ENCODE measurements around the gene MAP3K14. TPM values are rescaled to one million over a fixed set of nuclear protein-coding genes. Genes with fewer than 3 reads are reported as not detected.

Gene MAP3K14
- total RNA-seq, 1 experiment from 2014 or later = 23.5 TPM

DNA sequence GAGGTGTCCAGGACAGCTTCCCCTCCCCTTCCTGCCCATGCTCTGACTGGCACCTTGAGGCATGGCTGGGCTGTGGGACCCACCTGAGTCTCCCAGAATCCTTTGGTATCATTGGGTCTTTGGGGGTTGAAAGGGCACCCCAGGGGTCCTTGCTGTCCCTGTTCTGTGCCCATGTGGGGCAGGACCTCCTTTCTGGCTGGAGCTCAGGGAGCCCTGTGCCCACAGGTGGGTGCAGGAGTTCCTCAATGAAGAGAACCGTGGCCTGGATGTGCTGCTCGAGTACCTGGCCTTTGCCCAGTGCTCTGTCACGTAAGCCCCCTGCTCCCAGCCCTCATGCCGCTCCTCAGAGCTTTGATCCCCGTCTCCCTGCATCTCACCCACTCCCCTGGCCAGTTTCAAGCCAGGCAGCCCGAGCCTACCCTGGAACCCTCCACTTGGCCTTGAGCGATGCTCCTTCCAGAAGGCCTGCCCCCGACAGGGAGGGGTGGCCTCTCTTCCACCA lies 83.3 kb downstream of the MAP3K14 start:
- no peak for DNase-seq (ENCODE audit: low read depth)

DNA sequence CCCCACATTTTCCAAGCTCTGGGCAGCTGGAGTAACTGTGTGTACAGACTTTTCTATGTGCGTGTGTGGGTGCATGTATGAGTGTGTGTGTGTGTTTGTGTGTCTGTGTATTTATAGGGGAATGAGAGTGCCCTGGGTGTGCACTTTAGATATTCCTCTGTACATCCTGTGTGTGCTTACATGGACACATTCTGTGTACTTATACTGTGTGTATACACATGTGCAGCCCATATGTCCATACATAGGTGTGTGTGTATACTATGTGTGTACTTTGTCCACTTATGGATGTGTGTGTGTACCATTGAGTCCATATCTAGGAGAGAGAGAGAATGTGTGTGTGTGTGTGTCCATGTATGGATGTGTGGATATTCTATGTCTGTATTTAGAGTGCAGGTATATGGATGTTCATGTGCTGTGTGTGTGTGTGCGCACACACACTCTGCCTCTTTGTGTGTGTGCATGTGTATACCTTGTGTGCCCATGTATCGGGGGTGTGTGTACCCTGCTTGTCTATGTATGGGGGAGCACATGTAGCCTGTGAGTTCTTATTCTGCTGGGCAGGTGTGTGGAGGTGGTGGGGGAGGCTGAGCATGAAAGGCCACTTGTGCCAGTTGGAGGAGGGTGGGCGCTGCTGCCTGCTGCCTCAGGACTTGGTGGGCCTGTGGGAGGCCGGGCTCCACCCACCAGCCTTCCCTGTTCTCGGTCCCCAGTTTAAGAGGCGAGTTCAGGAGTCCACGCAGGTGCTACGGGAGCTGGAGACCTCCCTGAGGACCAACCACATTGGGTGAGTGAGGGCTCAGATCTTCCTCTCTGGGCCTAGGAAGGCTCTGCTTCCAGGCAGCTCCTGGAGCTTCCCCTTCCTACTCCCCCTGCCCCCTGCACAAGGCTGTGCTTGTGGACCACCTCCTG lies 84.1 kb downstream of the MAP3K14 start:
- in situ Hi-C loops (cut with HindIII; ENCODE audit: low pct_unique_long_range_greater_than_20kb, low sequenced_read_pairs) = no loop called here
- DNase-seq (ENCODE audit: low read depth) = no peak

More for the DNA sequence above, 83.3 kb downstream of the MAP3K14 start:
- in situ Hi-C loops (cut with HindIII; ENCODE audit: low pct_unique_long_range_greater_than_20kb, low sequenced_read_pairs) = no loop called here

DNA sequence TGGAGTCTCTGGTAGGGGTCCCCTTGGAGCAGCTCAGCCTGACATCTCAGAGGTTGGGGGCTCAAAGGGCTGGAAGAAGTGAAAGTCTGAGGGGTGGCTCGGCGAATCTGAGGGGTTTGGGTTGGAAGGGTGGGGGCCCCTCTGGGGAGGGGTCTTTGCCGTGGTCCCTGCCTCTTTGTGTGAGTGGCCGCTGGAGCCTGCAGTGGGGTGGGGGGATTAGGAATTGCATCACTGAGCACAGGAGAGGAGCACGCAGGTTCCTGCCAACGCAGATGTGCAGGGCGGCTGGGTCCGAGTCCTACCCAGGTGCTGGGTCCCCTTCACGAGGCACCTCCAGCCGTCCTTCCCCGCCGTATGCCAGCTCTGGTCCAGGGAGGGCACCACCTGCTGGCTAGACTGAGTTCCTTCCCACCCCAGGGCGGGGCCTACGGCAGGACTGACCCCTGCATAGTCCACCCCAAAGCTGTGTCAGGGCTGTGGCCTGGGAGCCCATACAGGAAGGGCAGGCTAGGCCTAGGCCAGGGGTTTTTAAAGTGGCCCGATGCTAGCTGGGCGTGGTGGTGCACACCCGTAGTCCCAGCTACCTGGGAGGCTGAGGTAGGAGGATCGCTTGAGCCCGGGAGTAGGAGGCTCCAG lies 85.2 kb downstream of the MAP3K14 start:
- no peak for DNase-seq (ENCODE audit: low read depth)
- in situ Hi-C loops (cut with HindIII; ENCODE audit: low pct_unique_long_range_greater_than_20kb, low sequenced_read_pairs) = no loop called here

DNA sequence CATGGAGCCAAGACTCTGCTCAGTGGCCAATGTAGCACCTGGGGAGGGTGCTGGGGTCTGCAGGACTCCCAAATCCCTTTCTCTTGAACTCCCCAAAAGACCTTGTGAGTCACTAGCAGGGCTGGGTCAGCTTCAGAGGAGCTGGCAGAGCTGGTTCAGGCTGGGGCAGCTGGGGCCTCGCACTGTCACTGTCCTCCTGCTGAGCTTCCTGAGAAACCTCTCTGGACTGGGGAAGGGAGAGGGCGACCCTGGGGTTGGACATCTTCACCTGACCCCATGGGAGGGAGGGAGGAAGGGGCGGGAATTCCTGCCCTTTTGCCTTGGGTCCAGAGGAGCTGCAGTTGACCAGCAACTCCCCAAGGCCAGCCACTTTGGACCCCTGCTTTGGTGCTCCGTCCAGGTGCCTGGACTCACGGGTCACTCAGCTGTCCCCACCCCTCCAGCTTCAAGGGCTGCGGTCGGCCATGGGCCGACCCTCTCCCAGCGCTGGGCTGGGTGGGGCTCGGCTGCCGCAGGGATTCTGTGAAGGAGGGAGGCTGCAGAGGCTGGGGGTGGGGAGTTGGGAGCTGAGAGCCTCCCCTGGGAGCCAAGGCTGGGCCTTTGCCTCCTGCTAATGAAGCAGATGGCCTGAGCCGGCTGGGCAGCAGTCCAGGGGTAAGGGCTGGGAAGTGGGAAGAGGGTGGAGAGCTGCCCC lies 85.9 kb downstream of the MAP3K14 start:
- in situ Hi-C loops (cut with HindIII; ENCODE audit: low pct_unique_long_range_greater_than_20kb, low sequenced_read_pairs) = no loop called here

DNA sequence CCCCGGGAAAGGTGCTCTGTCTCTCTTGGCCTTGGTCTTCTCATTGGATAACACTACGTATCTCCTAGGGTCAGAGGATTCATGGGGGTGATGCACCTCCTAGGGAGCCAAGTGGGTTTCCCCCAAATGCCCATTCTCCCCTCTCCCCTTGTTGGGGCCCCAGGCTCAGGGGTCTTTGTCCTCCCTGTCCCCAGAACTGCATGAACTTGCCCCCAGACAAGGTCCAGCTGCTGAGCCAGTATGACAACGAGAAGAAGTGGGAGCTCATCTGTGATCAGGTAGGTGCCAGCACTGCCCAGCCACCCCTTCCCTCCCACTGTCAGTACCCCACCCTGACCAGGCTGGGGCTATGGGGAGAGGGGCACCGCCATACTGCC lies 86.4 kb downstream of the MAP3K14 start:
- no peak for DNase-seq (ENCODE audit: low read depth)
- in situ Hi-C loops (cut with HindIII; ENCODE audit: low pct_unique_long_range_greater_than_20kb, low sequenced_read_pairs) = no loop called here

More for the DNA sequence above, 85.9 kb downstream of the MAP3K14 start:
- DNase-seq (ENCODE audit: low read depth) = no peak

DNA sequence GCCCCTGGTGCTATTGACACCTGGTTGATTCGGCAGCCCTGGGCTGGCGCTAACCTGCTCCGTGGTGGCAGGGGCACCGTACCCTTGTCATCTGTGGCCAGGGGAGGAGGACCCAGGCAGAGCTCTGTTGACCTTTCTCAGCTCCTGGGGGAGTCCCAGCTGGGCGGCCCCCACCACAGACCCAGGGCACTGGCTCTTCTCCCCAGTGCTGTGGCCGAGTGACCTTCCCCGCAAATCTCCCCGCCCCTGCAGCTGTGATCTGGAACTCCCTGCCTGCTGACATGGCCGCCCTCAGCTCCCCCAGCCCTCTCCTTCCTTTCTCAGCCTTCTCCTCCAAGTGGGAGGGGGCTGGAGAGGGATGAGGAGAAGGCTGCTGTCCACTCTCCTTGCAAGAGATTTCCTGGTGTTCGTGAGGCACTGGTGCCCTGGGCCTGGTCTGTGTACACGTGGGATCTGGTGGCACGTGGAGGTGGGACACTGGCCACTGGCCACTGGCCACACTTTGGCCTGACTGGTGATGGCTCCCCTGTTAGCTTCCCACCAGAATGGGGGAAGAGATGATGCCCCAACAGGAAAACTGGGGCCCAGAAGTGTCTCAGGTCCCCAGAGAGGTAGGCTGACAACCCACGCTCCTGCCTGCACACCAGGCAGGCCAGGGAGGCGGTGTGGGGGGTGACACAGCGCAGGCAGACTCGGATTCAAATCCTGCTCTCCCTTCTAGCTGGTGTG lies 87.0 kb downstream of the MAP3K14 start:
- in situ Hi-C loops (cut with HindIII; ENCODE audit: low pct_unique_long_range_greater_than_20kb, low sequenced_read_pairs) = no loop called here
- no peak for DNase-seq (ENCODE audit: low read depth)

DNA sequence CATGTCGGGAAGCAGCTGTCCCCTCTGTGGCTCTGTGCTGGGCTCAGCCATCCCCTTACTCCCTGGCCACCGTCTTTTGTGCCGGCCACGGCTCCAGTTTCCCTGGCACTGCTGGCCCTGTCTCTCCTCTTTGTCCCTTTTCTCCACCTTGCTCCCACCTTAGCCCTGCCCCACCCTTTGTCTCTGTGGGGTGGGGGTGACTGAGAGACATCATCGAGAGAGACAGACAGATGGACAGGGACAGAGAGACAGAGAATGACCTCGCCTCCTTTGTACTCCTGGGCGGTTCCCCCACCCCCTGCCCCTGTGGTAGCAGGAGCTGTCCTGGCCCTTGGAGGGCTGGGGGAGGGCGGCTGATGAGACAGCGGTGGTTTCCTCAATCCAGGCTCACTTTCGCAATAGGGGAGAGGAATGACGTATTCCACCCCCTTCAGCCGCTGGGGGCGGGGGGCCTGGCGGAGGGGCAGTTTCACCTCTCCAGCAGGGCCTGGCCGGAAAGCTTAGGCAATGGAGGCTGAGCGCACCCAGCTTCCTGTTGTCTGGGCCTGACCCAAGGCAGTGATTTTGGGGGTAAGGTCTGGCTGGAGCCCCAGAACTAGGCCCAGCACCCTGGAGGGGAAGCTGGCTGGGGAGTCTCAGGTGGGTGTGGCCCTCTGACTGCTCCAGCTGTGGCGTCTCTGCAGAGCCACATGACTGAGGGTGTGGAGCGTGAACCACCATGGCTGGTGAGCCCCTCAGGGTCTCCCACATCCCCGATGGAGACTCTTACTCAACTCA lies 87.9 kb downstream of the MAP3K14 start:
- DNase-seq (ENCODE audit: low read depth) = no peak
- in situ Hi-C loops (cut with HindIII; ENCODE audit: low pct_unique_long_range_greater_than_20kb, low sequenced_read_pairs) = no loop called here

DNA sequence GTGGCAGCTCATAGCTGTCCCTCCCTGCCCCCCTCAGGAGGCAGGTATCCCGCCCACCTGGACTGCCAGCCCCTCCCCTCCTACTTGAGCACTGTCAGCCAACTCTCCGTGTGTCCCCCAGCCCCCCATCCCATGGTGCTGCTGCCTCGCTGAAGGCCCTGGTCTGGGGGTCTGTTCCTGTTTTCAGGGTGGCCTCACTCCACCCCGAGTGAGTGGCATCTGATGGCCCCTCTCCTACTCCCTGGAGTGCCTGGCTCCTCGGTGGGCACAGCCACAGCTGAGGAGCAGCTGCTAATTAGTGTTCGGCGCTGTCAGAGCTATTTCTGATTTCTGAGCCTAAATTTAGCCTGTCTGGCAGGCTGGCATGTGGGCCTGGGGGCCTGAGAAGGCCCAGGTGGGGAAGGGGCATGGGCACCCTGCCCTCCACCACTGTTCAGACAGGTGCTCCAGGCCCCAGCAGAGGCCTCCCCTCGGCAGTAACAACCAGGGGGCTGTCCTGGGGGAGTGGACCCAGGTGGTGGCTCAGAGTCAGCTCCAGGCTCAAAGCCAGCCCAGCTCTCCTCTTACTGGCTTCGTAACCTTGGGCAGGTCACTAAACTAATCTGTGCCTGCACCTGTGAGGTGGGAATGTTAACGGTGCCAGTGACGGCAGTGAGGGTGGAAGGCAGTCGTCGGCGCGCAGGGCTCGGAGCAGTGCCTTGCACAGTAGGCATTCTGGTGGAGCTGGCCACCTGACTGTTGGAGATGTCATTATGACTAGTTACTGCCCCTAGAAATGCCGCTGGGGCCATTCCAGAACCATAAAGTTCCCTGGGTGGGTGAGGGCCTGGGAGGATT lies 88.7 kb downstream of the MAP3K14 start:
- in situ Hi-C loops (cut with HindIII; ENCODE audit: low pct_unique_long_range_greater_than_20kb, low sequenced_read_pairs) = no loop called here
- no peak for DNase-seq (ENCODE audit: low read depth)

DNA sequence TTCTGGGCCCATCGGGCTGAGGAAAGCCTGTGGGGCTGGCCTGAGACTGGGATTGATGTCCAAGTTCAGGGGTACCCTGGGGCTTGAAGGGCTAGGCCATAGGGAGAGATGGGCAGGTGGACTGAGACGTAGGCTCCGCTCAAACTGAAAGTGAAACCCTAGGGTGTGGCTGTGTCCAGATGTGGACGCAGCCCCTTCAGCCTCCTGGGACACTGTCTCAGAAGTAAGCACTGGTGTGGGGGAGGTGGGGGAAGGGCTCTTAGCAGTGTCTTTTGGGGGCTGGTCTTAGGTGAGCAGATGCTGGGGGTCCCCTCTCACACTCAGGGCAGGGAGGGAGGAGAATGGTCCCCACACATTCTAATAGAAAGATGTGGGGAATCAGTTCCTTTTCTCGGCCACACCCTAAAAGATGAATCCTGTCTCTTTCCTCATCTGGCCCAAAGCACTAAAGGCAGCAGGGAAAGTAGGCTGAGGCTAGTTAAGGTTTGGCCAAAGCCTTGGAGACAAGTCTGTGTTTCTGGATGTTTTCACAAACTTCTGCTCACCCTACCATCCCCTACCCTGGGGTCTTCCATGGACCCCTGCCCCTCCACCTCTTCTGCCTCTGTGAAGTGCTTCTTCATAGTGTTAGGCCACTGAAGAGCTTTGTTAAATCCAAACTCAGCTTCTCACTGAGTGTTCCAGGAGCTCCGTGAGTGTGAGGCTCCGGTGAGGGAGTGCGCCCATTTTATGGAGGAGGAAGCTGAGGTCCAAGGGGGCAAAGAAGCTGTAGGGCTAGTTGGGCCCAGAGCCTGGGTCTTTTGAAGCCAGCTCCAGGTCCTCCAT lies 89.5 kb downstream of the MAP3K14 start:
- DNase-seq (ENCODE audit: low read depth) = no peak
- in situ Hi-C loops (cut with HindIII; ENCODE audit: low pct_unique_long_range_greater_than_20kb, low sequenced_read_pairs) = no loop called here

DNA sequence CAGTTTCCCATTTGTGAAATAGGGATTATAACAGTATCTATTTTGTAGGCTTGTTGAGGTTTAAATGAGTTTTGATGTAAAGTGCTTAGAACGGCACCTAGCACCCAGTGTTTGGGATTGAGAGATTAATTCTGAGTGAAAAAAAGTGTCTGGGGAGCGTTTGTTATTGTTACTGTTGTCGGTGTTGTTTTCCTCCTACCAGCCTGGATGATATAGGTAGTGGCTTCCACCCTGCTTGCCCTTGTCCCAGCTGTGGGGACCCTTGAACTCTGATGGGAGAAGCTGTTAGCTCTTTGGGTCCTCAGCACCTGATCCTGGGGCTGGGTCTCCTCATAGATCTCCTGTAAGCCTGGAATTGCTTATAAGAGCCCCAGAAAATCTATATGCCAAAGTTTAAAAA lies 90.2 kb downstream of the MAP3K14 start:
- DNase-seq (ENCODE audit: low read depth) = no peak
- in situ Hi-C loops (cut with HindIII; ENCODE audit: low pct_unique_long_range_greater_than_20kb, low sequenced_read_pairs) = no loop called here

DNA sequence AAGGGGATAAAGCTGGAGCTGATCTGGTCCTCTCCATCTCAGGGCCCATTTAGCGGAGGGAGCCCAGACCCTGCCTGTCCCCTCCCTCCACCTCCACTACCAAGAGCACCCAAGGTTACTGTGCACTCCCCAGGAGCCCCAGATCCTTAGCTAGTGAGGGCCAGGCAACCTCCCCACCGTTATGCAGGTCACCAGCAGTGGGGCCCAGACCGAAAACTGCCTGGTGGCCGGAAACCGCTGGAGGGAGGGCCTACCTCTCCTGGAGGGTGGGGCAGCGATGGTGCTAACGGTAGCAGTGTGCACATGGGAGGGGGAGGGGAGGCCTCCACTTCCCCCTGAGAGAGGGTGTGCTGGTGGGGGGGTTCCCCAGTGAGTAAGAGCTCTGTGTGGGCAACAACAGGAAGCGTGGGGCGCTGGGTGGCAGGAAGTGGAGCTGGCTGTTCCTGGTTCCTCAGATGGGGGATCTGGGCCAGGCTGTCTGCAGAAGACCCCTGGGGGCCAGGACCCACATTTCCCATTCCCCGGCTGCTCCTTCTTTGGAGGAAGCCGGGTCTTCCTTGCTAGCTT lies 90.8 kb downstream of the MAP3K14 start:
- no peak for DNase-seq (ENCODE audit: low read depth)
- in situ Hi-C loops (cut with HindIII; ENCODE audit: low pct_unique_long_range_greater_than_20kb, low sequenced_read_pairs) = no loop called here

DNA sequence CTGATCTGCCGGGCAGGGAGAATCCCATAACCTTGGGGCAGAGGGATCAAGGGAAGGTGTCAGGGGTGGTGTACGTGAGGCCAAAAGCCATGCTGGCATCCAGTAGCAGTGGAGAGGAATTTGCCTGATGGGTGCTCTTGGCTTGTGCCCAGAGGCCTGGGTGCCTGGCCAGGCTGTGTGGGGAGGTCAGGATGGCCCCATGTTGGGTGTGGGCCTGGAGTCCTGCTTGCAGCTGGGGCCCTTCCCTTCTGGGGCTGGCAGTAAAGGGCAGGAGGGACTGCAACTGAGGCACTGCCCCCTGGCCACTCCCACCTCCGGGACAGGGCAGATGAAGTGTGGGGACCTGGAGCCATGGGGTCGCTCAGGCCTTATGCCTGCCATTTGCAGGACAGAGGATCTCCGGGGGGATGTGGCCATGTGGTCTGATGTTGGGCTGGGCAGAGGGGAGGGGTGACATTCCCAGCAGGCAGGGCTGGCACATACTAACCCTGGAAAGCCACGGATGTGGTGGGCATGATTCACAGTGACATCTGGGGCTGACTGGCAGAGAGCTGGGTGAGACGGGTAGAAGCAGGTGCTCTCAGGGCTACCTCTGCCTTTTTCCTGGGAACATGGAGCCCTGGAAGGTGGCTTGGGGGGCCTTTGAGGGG lies 91.6 kb downstream of the MAP3K14 start:
- no peak for DNase-seq (ENCODE audit: low read depth)
- in situ Hi-C loops (cut with HindIII; ENCODE audit: low pct_unique_long_range_greater_than_20kb, low sequenced_read_pairs) = no loop called here

DNA sequence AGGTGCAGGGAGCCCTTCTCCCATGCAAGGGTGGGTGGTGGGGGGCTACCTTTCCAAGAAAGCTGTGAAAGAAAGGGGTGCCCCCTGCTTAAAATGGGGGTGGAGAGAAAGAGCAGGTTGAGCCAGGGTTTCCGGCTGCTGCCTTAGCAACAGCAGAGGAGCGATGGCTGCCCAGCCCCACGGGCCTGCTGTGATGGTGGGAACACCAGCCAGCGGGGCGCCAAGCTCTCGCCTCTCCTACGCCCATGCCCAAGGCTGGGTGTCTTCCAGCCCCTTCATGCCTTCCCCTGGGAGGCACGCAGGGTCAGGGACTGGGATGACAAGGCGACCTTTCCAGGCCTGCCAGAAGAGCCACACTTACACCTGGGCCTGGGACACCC lies 92.2 kb downstream of the MAP3K14 start:
- no peak for DNase-seq (ENCODE audit: low read depth)
- in situ Hi-C loops (cut with HindIII; ENCODE audit: low pct_unique_long_range_greater_than_20kb, low sequenced_read_pairs) = no loop called here

DNA sequence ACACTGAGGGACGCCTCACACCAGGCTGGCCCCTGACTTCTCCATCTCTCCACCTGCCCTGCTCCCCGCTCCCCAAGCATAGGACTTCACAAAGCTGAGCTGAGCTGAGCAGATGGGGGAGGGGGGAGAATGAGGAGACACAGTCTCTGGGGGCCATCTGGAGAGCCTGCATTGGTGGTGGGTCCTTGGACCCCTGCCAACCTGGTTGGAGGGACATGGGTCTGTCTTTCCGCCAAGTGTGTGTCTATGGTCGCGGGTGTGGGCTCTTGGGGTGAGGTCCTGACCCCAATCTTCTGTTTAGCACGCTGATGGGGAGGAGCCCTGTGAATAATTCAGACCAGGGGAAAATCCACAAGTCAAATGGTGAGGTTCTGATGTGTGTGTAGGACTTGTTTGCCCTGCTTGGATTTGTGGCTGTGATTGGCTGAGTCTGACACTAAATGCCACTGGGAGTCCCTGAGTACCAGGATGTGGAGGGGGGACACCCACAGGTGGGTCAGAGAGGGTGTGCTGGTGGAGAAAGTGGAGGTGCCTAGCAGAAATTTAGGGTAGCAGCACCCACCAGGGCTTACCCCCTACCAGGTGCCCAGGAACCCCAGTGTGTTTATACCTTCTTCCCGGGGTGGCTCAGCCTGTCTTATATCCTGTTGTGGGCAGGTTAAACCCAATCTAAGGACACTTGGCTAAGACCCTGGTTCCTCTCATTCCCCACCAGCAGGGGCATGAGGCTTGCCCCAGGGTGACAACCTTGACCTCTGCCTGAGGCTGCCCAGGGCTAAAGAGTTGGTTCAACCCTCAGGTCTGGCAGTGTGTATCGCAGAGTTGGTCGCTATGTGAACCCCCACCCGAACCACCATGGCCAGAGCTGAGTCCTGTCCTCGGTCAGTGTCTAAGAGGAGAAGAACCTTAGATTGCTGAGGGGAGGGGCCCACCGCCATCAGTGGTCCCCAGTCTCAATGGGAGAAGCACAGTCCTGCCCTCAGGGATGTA lies 93.0 kb downstream of the MAP3K14 start:
- in situ Hi-C loops (cut with HindIII; ENCODE audit: low pct_unique_long_range_greater_than_20kb, low sequenced_read_pairs) = no loop called here
- no peak for DNase-seq (ENCODE audit: low read depth)

All from Caki2 (cell line).